WTC11 (cell line): ENCODE results near the gene CCDC74B.

Source experiments
- AR ChIP-seq: fragments of 250-450 bp; sonication (Bioruptor Pico); IDR thresholded peaks from 2 replicates; pipeline ENCODE4 v1.9.0; 2021; ENCODE audit warnings: mild to moderate bottlenecking
- CTCF ChIP-seq: fragments of 200-600 bp; IDR thresholded peaks from 2 replicates; pipeline ENCODE4 v1.8.0; 2022; ENCODE audit warnings: antibody characterized with exemption
- FOXP1 ChIP-seq: sonication (generic); formaldehyde crosslinking; IDR thresholded peaks from 2 replicates; pipeline ENCODE4 v1.8.0; 2022; ENCODE audit warnings: missing genetic modification reagents, mild to moderate bottlenecking, moderate library complexity, borderline replicate concordance
- TCF7 ChIP-seq: sonication (generic); formaldehyde crosslinking; IDR thresholded peaks from 2 replicates; pipeline ENCODE4 v1.8.0; 2022; ENCODE audit warnings: mild to moderate bottlenecking, low read depth, missing genetic modification reagents, moderate library complexity
- ZNF532 ChIP-seq: fragments of 250-450 bp; sonication (Bioruptor Pico); IDR thresholded peaks from 2 replicates; pipeline ENCODE4 v1.9.0; 2021; ENCODE audit warnings: mild to moderate bottlenecking, borderline replicate concordance
- TF ChIP-seq, protein P1 (sequence below): fragments of 250-450 bp; sonication (Bioruptor Pico); IDR thresholded peaks from 2 replicates; pipeline ENCODE4 v1.8.0; 2021; ENCODE audit warnings: mild to moderate bottlenecking
- TF ChIP-seq, protein P2 (sequence below): fragments of 250-450 bp; sonication (Bioruptor Pico); IDR thresholded peaks from 2 replicates; pipeline ENCODE4 v2.1.2; 2022; ENCODE audit warnings: mild to moderate bottlenecking, moderate library complexity
- TF ChIP-seq, protein P3 (sequence below): fragments of 250-450 bp; sonication (Bioruptor Pico); conservative IDR thresholded peaks from 2 replicates; pipeline ENCODE4 v1.9.0; 2021; ENCODE audit warnings: mild to moderate bottlenecking

DNA sequence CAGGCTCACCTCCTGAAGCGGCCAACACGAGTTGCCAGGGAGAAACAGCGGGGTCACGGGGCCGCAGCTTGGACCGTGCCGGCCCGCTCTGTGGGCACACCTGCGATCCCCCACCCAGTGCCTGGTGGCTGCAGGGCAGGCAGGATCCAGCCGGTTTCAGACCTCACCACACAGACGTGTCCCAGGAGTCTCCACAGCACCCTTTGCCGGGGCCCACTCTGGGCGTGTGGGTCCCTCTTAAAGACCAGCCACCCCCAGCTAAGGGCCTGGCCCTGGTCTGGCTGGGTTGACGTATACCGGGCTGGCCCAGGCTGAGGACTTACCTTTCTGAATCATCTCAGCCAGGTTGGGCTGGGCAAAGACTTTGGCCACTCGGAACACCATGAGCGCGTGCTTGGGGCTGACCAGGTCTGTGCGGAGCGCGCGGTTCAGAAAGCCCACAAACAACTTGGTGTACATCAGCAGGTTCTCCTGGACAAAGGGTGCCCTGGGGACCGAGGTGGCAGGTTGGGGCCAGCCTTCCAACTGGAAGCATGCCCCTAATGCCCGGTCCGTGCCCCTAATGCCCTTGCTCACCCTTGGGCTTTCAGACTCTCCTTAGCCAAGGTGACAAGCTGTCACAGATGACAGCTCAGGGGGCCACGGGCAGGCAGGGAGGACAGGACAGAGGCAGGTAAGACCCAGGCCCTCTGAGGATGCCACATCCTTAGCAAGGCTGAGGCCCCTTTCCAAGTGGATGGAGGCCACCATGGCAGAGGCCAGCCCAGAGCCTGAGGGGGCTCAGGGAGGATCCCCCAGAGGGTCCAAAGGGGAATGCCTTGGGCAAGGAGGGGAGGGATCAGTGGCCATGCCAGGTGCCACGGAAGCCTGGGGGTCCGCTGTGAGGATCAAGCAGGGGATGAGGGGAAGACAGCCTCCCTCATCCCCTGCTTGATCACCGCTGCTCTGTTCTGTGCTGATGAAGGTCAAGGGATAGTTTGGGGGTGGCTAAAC lies 10.2 kb upstream of the CCDC74B start:
- TF ChIP-seq AR (CRISPR knock-in tag) (no peak), CTCF (no peak), TCF7 (no peak), ZNF532 (CRISPR knock-in tag) (no peak), FOXP1 (CRISPR knock-in tag) (no peak)
- TF ChIP-seq, protein P1, sequence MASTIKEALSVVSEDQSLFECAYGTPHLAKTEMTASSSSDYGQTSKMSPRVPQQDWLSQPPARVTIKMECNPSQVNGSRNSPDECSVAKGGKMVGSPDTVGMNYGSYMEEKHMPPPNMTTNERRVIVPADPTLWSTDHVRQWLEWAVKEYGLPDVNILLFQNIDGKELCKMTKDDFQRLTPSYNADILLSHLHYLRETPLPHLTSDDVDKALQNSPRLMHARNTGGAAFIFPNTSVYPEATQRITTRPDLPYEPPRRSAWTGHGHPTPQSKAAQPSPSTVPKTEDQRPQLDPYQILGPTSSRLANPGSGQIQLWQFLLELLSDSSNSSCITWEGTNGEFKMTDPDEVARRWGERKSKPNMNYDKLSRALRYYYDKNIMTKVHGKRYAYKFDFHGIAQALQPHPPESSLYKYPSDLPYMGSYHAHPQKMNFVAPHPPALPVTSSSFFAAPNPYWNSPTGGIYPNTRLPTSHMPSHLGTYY (CRISPR knock-in tag): no peak
- TF ChIP-seq, protein P2, sequence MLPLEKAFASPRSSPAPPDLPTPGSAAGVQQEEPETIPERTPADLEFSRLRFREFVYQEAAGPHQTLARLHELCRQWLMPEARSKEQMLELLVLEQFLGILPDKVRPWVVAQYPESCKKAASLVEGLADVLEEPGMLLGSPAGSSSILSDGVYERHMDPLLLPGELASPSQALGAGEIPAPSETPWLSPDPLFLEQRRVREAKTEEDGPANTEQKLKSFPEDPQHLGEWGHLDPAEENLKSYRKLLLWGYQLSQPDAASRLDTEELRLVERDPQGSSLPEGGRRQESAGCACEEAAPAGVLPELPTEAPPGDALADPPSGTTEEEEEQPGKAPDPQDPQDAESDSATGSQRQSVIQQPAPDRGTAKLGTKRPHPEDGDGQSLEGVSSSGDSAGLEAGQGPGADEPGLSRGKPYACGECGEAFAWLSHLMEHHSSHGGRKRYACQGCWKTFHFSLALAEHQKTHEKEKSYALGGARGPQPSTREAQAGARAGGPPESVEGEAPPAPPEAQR: no peak
- TF ChIP-seq, protein P3, sequence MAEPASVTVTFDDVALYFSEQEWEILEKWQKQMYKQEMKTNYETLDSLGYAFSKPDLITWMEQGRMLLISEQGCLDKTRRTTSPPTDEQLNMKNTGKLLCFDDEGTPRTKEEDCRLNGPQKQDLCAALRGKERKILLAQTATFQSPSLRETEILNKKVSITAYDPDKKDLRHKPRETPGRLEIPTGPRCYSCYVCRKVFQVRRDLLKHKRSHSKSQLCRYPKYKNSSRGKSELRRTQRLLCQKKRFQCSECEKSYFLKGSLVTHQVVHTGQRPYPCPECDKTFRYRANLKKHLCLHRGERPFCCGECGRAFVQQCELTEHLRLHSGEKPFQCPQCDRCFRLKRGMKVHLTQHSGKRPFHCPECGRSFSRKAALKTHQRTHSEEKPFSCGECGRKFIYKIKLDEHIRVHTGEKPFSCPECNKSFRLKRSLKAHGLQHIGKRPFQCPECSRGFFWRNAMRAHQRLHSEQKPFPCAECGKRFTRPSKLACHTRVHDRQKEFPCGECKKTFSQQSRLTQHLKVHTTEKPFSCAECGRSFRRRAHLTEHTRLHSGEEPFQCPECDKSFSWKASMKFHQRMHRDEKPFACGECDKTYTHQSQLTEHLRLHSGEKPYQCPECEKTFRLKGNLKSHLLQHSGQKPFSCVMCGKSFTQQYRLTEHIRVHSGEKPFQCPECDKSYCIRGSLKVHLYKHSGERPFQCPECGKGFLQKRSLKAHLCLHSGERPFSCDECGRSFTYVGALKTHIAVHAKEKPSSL (CRISPR knock-in tag): no peak
